ENCODE measurements around the gene UNC5C.

Gene UNC5C

GRCh38 chr4:95450294-95450693 lies 98.5 kb downstream of the UNC5C start:
- no peak for TF ChIP-seq CTCF (IDR thresholded peaks at IDR 0.05; ENCODE audit: borderline replicate concordance, insufficient read depth, low read depth, low read length)
- no peak overlapping the region for H3K4me3 ChIP-seq (ENCODE audit: low read depth, low read length)

- no peak for TF ChIP-seq CTCF (IDR thresholded peaks at IDR 0.05; ENCODE audit: borderline replicate concordance, insufficient read depth, low read depth, low read length)
- no peak overlapping the region for H3K4me3 ChIP-seq (ENCODE audit: low read depth, low read length)
Observed at GRCh38 chr4:95446173-95446572, 102.6 kb downstream of the UNC5C start.

GRCh38 chr4:95445251-95445650 lies 103.5 kb downstream of the UNC5C start:
- H3K4me3 ChIP-seq (ENCODE audit: low read depth, low read length): no peak overlapping the region
- no peak for TF ChIP-seq CTCF (IDR thresholded peaks at IDR 0.05; ENCODE audit: borderline replicate concordance, insufficient read depth, low read depth, low read length)

- H3K4me3 ChIP-seq (ENCODE audit: low read depth, low read length): no peak overlapping the region
- no peak for TF ChIP-seq CTCF (IDR thresholded peaks at IDR 0.05; ENCODE audit: borderline replicate concordance, insufficient read depth, low read depth, low read length)
Observed at GRCh38 chr4:95444812-95445211, 104.0 kb downstream of the UNC5C start.

GRCh38 chr4:95439896-95440295 lies 108.9 kb downstream of the UNC5C start:
- TF ChIP-seq CTCF (IDR thresholded peaks at IDR 0.05; ENCODE audit: borderline replicate concordance, insufficient read depth, low read depth, low read length): no peak
- no peak overlapping the region for H3K4me3 ChIP-seq (ENCODE audit: low read depth, low read length)

- no peak overlapping the region for H3K4me3 ChIP-seq (ENCODE audit: low read depth, low read length)
- no peak for TF ChIP-seq CTCF (IDR thresholded peaks at IDR 0.05; ENCODE audit: borderline replicate concordance, insufficient read depth, low read depth, low read length)
Observed at GRCh38 chr4:95439071-95439470, 109.7 kb downstream of the UNC5C start.

- H3K4me3 ChIP-seq (ENCODE audit: low read depth, low read length): no peak overlapping the region
- TF ChIP-seq CTCF (IDR thresholded peaks at IDR 0.05; ENCODE audit: borderline replicate concordance, insufficient read depth, low read depth, low read length): no peak
Observed at GRCh38 chr4:95432466-95432865, 116.3 kb downstream of the UNC5C start.
